ENCODE data around the gene NOX4.
"Not testable (repeated sequence)": the region's sequence is repeated elsewhere in the genome, so short reads cannot be mapped to it uniquely, and the experiment has no call there.

NOX4 gene

GRCh38 chr11:89387501-89387900 is 103.7 kb downstream of the NOX4 start:
- not testable (repeated sequence) for FAIRE-seq

GRCh38 chr11:89382986-89383385 is 108.2 kb downstream of the NOX4 start:
- FAIRE-seq; DNase-seq (ENCODE audit: low spot score): not testable (repeated sequence)

More at GRCh38 chr11:89387501-89387900, 103.7 kb downstream of the NOX4 start:
- DNase-seq (ENCODE audit: low spot score): not testable (repeated sequence)

GRCh38 chr11:89381094-89381493 is 110.1 kb downstream of the NOX4 start:
- DNase-seq (ENCODE audit: low spot score): peak; percentile 34
- no peak for FAIRE-seq

- DNase-seq (ENCODE audit: low spot score); FAIRE-seq: not testable (repeated sequence)
Observed at GRCh38 chr11:89379976-89380771, 111.0 kb downstream of the NOX4 start.

- not testable (repeated sequence) for FAIRE-seq; DNase-seq (ENCODE audit: low spot score)
Observed at GRCh38 chr11:89378986-89379385, 112.2 kb downstream of the NOX4 start.

GRCh38 chr11:89369356-89369755 is 121.8 kb downstream of the NOX4 start:
- DNase-seq (ENCODE audit: low spot score); FAIRE-seq: not testable (repeated sequence)

- not testable (repeated sequence) for FAIRE-seq; DNase-seq (ENCODE audit: low spot score)
Observed at GRCh38 chr11:89364856-89365255, 126.3 kb downstream of the NOX4 start.

- DNase-seq (ENCODE audit: low spot score): no peak
- no peak for FAIRE-seq
Observed at GRCh38 chr11:89361734-89362133, 129.4 kb downstream of the NOX4 start.

- not testable (repeated sequence) for DNase-seq (ENCODE audit: low spot score); FAIRE-seq
Observed at GRCh38 chr11:89359208-89359607, 132.0 kb downstream of the NOX4 start.

- DNase-seq (ENCODE audit: low spot score): no peak
- no peak for FAIRE-seq
Observed at GRCh38 chr11:89358761-89359160, 132.4 kb downstream of the NOX4 start.

- no peak for DNase-seq (ENCODE audit: low spot score)
- no peak for FAIRE-seq
Observed at GRCh38 chr11:89355646-89356045, 135.5 kb downstream of the NOX4 start.

- FAIRE-seq; DNase-seq (ENCODE audit: low spot score): not testable (repeated sequence)
Observed at GRCh38 chr11:89354513-89354912, 136.7 kb downstream of the NOX4 start.

- FAIRE-seq (no peak), DNase-seq (ENCODE audit: low spot score) (no peak)
Observed at GRCh38 chr11:89347071-89347470, 144.1 kb downstream of the NOX4 start.

GRCh38 chr11:89346601-89347000 is 144.6 kb downstream of the NOX4 start:
- FAIRE-seq: no peak
- no peak for DNase-seq (ENCODE audit: low spot score)

GRCh38 chr11:89342880-89343572 is 148.1 kb downstream of the NOX4 start:
- FAIRE-seq: not testable (repeated sequence)

GRCh38 chr11:89340450-89340849 is 150.7 kb downstream of the NOX4 start:
- DNase-seq (ENCODE audit: low spot score); FAIRE-seq: not testable (repeated sequence)

More at GRCh38 chr11:89342880-89343572, 148.1 kb downstream of the NOX4 start:
- DNase-seq (ENCODE audit: low spot score): not testable (repeated sequence)

GRCh38 chr11:89338073-89338472 is 153.1 kb downstream of the NOX4 start:
- FAIRE-seq; DNase-seq (ENCODE audit: low spot score): not testable (repeated sequence)

- DNase-seq (ENCODE audit: low spot score): not testable (repeated sequence)
- peak; percentile 88 for FAIRE-seq
Observed at GRCh38 chr11:89337100-89337650, 154.0 kb downstream of the NOX4 start.

GRCh38 chr11:89333704-89334103 is 157.5 kb downstream of the NOX4 start:
- FAIRE-seq: peak; percentile 78
- DNase-seq (ENCODE audit: low spot score): not testable (repeated sequence)

- not testable (repeated sequence) for DNase-seq (ENCODE audit: low spot score); FAIRE-seq
Observed at GRCh38 chr11:89331940-89332339, 159.2 kb downstream of the NOX4 start.

- FAIRE-seq: no peak
Observed at GRCh38 chr11:89327885-89328284, 163.3 kb downstream of the NOX4 start.

GRCh38 chr11:89321401-89321800 is 169.8 kb downstream of the NOX4 start:
- DNase-seq (ENCODE audit: low spot score) (no peak), FAIRE-seq (no peak)

More at GRCh38 chr11:89327885-89328284, 163.3 kb downstream of the NOX4 start:
- DNase-seq (ENCODE audit: low spot score): no peak

All from urothelium cell line (cell line).